ENCODE results near the gene OR4N5.

DNA sequence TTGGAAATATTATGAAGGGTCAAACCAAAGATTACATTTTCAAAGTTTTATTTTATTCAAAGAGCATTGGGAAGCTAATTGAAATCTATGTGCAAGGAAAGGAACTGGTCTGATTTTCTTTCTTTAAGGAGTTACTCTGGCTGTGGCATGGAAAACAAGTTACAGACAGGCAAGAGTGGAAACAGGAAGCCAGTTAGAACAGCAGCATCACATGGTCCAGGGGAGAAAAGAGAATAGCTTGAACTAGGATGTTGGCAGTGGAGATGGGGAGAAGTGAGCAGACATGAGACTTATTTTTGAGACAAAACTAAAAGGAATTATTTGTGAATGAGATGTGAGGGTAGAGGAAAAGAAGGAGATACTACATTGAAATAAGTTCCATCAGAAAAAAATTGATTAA lies 55.5 kb downstream of the OR4N5 start:
- TF ChIP-seq POLR2A (IDR thresholded peaks at IDR 0.05; ENCODE audit: control extremely low read depth in 1 of 2, low read depth in 2 of 2, low read length in 2 of 2) (no peak), ZNF274 (IDR thresholded peaks at IDR 0.05; ENCODE audit: borderline replicate concordance, extremely low read depth, low read length) (no peak), TEAD4 (IDR thresholded peaks at IDR 0.05; ENCODE audit: low read depth, low read length) (no peak), EZH2 (IDR thresholded peaks at IDR 0.05; ENCODE audit: low read depth, low read length, severe bottlenecking) (no peak), HDAC2 (IDR thresholded peaks at IDR 0.05; ENCODE audit: borderline replicate concordance in 1 of 2, low read depth in 2 of 2, low read length in 2 of 2) (no peak), EGR1 (IDR thresholded peaks at IDR 0.05; ENCODE audit: borderline replicate concordance, low read depth, low read length) (no peak), TBP (IDR thresholded peaks at IDR 0.05; ENCODE audit: low read depth, low read length) (no peak), EP300 (IDR thresholded peaks at IDR 0.05; ENCODE audit: borderline replicate concordance in 1 of 2, low read depth in 2 of 2, low read length in 2 of 2) (no peak), YY1 (IDR thresholded peaks at IDR 0.05; ENCODE audit: low read depth, low read length) (no peak), CHD1 (IDR thresholded peaks at IDR 0.05; ENCODE audit: low read depth, low read length) (no peak)
- TF ChIP-seq, protein P1, sequence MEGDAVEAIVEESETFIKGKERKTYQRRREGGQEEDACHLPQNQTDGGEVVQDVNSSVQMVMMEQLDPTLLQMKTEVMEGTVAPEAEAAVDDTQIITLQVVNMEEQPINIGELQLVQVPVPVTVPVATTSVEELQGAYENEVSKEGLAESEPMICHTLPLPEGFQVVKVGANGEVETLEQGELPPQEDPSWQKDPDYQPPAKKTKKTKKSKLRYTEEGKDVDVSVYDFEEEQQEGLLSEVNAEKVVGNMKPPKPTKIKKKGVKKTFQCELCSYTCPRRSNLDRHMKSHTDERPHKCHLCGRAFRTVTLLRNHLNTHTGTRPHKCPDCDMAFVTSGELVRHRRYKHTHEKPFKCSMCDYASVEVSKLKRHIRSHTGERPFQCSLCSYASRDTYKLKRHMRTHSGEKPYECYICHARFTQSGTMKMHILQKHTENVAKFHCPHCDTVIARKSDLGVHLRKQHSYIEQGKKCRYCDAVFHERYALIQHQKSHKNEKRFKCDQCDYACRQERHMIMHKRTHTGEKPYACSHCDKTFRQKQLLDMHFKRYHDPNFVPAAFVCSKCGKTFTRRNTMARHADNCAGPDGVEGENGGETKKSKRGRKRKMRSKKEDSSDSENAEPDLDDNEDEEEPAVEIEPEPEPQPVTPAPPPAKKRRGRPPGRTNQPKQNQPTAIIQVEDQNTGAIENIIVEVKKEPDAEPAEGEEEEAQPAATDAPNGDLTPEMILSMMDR (IDR thresholded peaks at IDR 0.05; ENCODE audit: control extremely low read depth in 1 of 3, insufficient read depth in 1 of 3, low read depth in 1 of 3, low read length in 3 of 3): no peak
- TF ChIP-seq, protein P2, sequence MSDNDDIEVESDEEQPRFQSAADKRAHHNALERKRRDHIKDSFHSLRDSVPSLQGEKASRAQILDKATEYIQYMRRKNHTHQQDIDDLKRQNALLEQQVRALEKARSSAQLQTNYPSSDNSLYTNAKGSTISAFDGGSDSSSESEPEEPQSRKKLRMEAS (IDR thresholded peaks at IDR 0.05): no peak
